Measurements from ENCODE around the gene APOO. TPM values are rescaled to one million over a fixed set of nuclear protein-coding genes. Genes with fewer than 3 reads are reported as not detected.

APOO gene
- total and polyA plus RNA-seq, 2 experiments from 2014 or later: 32.8 to 72.4 TPM

GRCh38 chrX:23939203-23939602 lies 31.5 kb upstream of the APOO start:
- Histone ChIP-seq H2AFZ (no peak overlapping the region), H3F3A (replicated peaks; ENCODE audit: low read depth) (no peaks in the 10 kb centered on the region), H3K36me3 (ENCODE audit: insufficient read depth) (no peaks in the 10 kb centered on the region), H3K79me2 (replicated peaks; ENCODE audit: insufficient read depth) (no peaks in the 10 kb centered on the region), H3K27me3 (ENCODE audit: insufficient read depth) (no peaks in the 10 kb centered on the region), H3K9me2 (ENCODE audit: insufficient read depth) (no peaks in the 10 kb centered on the region), H4K20me1 (replicated peaks; ENCODE audit: insufficient read depth) (no peaks in the 10 kb centered on the region), H3K27ac (ENCODE audit: low read depth) (no peak overlapping the region), H3K4me2 (no peak overlapping the region), H3K4me1 (ENCODE audit: insufficient read depth) (no peaks in the 10 kb centered on the region; the same call in 1 of the 2 replicates), H3K4me3 (no peak overlapping the region)
- TF ChIP-seq JUNB (IDR thresholded peaks at IDR 0.05; ENCODE audit: unreplicated experiment) (no peak), ZNF331 (CRISPR knock-in tag; IDR thresholded peaks at IDR 0.05; ENCODE audit: low read depth) (no peak), EZH2 (IDR thresholded peaks at IDR 0.05; ENCODE audit: low read depth, unreplicated experiment) (no peak), EZH2phosphoT487 (IDR thresholded peaks at IDR 0.05; ENCODE audit: unreplicated experiment) (no peak), REST (IDR thresholded peaks at IDR 0.05; ENCODE audit: unreplicated experiment) (no peak), NANOG (IDR thresholded peaks at IDR 0.05; ENCODE audit: borderline replicate concordance) (no peak)
- DNase-seq (ENCODE audit: low spot score) (no peak), ATAC-seq (no peak)
- H3K4me1 Mint-ChIP-seq: peaks cover 5% of the 10 kb centered on the region; the same call in 2 of the 3 replicates
- no peaks in the 10 kb centered on the region for H3K9me3 Mint-ChIP-seq
- no peak overlapping the region for H3K27ac Mint-ChIP-seq
- no peak overlapping the region for H3K4me3 Mint-ChIP-seq
- H3K27me3 Mint-ChIP-seq (ENCODE audit: insufficient read depth, low read depth, poor library complexity): no peaks in the 10 kb centered on the region
- no peaks in the 10 kb centered on the region for H3K36me3 Mint-ChIP-seq (ENCODE audit: low read depth)

GRCh38 chrX:23938690-23939089 lies 31.0 kb upstream of the APOO start:
- TF ChIP-seq EZH2 (IDR thresholded peaks at IDR 0.05; ENCODE audit: low read depth, unreplicated experiment): no peak
- no peak for TF ChIP-seq JUNB (IDR thresholded peaks at IDR 0.05; ENCODE audit: unreplicated experiment)
- no peak for TF ChIP-seq CTCF (conservative IDR thresholded peaks at IDR 0.05; ENCODE audit: low read depth in 2 of 2)
- TF ChIP-seq ZNF462 (CRISPR knock-in tag; IDR thresholded peaks at IDR 0.05): no peak
- TF ChIP-seq ZNF331 (CRISPR knock-in tag; IDR thresholded peaks at IDR 0.05; ENCODE audit: low read depth): no peak
- no peaks in the 10 kb centered on the region; the same call in 1 of the 2 replicates for H3K4me1 ChIP-seq (ENCODE audit: insufficient read depth)
- H3K27ac ChIP-seq (ENCODE audit: low read depth): no peak overlapping the region
- no peaks in the 10 kb centered on the region for H3K36me3 ChIP-seq (ENCODE audit: insufficient read depth)
- no peaks in the 10 kb centered on the region for H3F3A ChIP-seq (replicated peaks; ENCODE audit: low read depth)
- H3K4me3 ChIP-seq: no peak overlapping the region
- H3K9me2 ChIP-seq (ENCODE audit: insufficient read depth): no peaks in the 10 kb centered on the region
- Mint-ChIP-seq H3K36me3 (ENCODE audit: low read depth) (no peaks in the 10 kb centered on the region), H3K27me3 (ENCODE audit: insufficient read depth, low read depth, poor library complexity) (no peaks in the 10 kb centered on the region), H3K4me3 (no peak overlapping the region), H3K9me3 (no peaks in the 10 kb centered on the region), H3K27ac (no peak overlapping the region), H3K4me1 (peaks cover 5% of the 10 kb centered on the region; the same call in 2 of the 3 replicates)
- H3K4me2 ChIP-seq: no peak overlapping the region
- H3K79me2 ChIP-seq (replicated peaks; ENCODE audit: insufficient read depth): no peaks in the 10 kb centered on the region
- ATAC-seq: no peak
- no peaks in the 10 kb centered on the region for H3K27me3 ChIP-seq (ENCODE audit: insufficient read depth)
- no peak for DNase-seq (ENCODE audit: low spot score)
- H2AFZ ChIP-seq: no peak overlapping the region
- H4K20me1 ChIP-seq (replicated peaks; ENCODE audit: insufficient read depth): no peaks in the 10 kb centered on the region
